SU-DHL-6 (cell line): Measurements from ENCODE around the gene DUSP22.
"Not testable (repeated sequence)": the region's sequence is repeated elsewhere in the genome, so short reads cannot be mapped to it uniquely, and the experiment has no call there.

Source experiments
- H2AFZ ChIP-seq: fragments of 200-600 bp; sonication (generic); 2 replicates; pipeline ENCODE4 v1.6.1; 2014; ENCODE audit warnings: low read depth, mild to moderate bottlenecking, moderate library complexity, mixed read lengths, antibody characterized with exemption, low read length; ENCODE audit not compliant: severe bottlenecking
- H3F3A ChIP-seq: fragments of 200-600 bp; shearing (Covaris generic); 2 replicates; pipeline ENCODE4 v1.6.0; 2016; ENCODE audit warnings: antibody characterized with exemption, mild to moderate bottlenecking; ENCODE audit not compliant: insufficient read depth
- H3K27ac ChIP-seq: fragments of 200-600 bp; sonication (generic); 2 replicates; pipeline ENCODE4 v1.5.1; 2016; ENCODE audit warnings: low read depth, mild to moderate bottlenecking, low read length, moderate library complexity, mixed read lengths
- H3K27me3 ChIP-seq: fragments of 200-600 bp; sonication (generic), shearing (Covaris generic); 2 replicates; pipeline ENCODE4 v1.6.0; 2014; ENCODE audit warnings: mild to moderate bottlenecking, low read length
- H3K36me3 ChIP-seq: fragments of 200-600 bp; sonication (generic); 2 replicates; pipeline ENCODE4 v1.6.1; 2014; ENCODE audit warnings: mild to moderate bottlenecking, low read length, mixed read lengths
- H3K4me2 ChIP-seq: fragments of 300-600, 200-600 bp; shearing (Covaris generic), sonication (generic); 2 replicates; pipeline ENCODE4 v1.6.0; 2014; ENCODE audit warnings: low read length, low read depth, mild to moderate bottlenecking; ENCODE audit not compliant: poor library complexity, severe bottlenecking
- H3K4me3 ChIP-seq: fragments of 200-600 bp; sonication (generic); 2 replicates; pipeline ENCODE4 v1.5.1; 2014; ENCODE audit warnings: antibody characterized with exemption, low read length, mild to moderate bottlenecking, mixed read lengths; ENCODE audit not compliant: insufficient read depth, poor library complexity, severe bottlenecking
- H3K79me2 ChIP-seq: fragments of 200-600 bp; sonication (generic); 2 replicates; pipeline ENCODE4 v1.6.1; 2014; ENCODE audit warnings: mild to moderate bottlenecking, low read length, moderate library complexity; ENCODE audit not compliant: insufficient read depth
- H3K9ac ChIP-seq: fragments of 200-600 bp; sonication (generic); 2 replicates; pipeline ENCODE4 v1.7.0; 2014; ENCODE audit warnings: mild to moderate bottlenecking, low read length
- H3K9me2 ChIP-seq: fragments of 200-600 bp; sonication (generic); replicated peaks from 2 replicates; pipeline ENCODE4 v1.6.1; 2014; ENCODE audit warnings: low read length; ENCODE audit not compliant: insufficient read depth
- H3K9me3 ChIP-seq: fragments of 200-600 bp; sonication (generic); 2 replicates; pipeline ENCODE4 v1.6.1; 2014; ENCODE audit warnings: low read length, mixed read lengths; ENCODE audit not compliant: insufficient read depth
- H4K20me1 ChIP-seq: fragments of 200-600 bp; sonication (generic); 2 replicates; pipeline ENCODE4 v1.6.1; 2014; ENCODE audit warnings: low read depth, mild to moderate bottlenecking, antibody characterized with exemption, low read length, moderate library complexity, mixed read lengths
- CTCF ChIP-seq: fragments of 200-600 bp; sonication (generic); IDR thresholded peaks from one replicate; pipeline ENCODE4 v1.5.1; 2017; ENCODE audit warnings: antibody characterized with exemption, mild to moderate bottlenecking, low read length, moderate library complexity; ENCODE audit not compliant: insufficient read depth, poor library complexity, severe bottlenecking
- EZH2phosphoT487 ChIP-seq: fragments of 200-600 bp; sonication (generic), shearing (Covaris generic); conservative IDR thresholded peaks from 2 replicates; pipeline ENCODE4 v1.6.1; 2018; ENCODE audit warnings: mild to moderate bottlenecking, antibody characterized with exemption, low read length, moderate library complexity, mixed read lengths

Gene DUSP22

GRCh38 chr6:323730-324088 is 31.4 kb downstream of the DUSP22 start:
- no peaks in the 10 kb centered on the region for H3K27me3 ChIP-seq
- H4K20me1 ChIP-seq, result no peaks in the 10 kb centered on the region; the same call in 1 of the 2 replicates
- no peaks in the 10 kb centered on the region for H3F3A ChIP-seq

GRCh38 chr6:324116-324728 is 31.9 kb downstream of the DUSP22 start:
- Histone ChIP-seq H3K4me3 (no peak overlapping the region), H3K9ac (no peak overlapping the region)

More at GRCh38 chr6:323730-324088, 31.4 kb downstream of the DUSP22 start:
- Histone ChIP-seq H3K9me2 (no peaks in the 10 kb centered on the region), H3K4me3 (no peak overlapping the region), H3K9ac (no peak overlapping the region), H3K36me3 (no peaks in the 10 kb centered on the region), H2AFZ (no peak overlapping the region), H3K27ac (no peak overlapping the region), H3K79me2 (no peaks in the 10 kb centered on the region), H3K4me2 (no peak overlapping the region), H3K9me3 (no peaks in the 10 kb centered on the region)
- TF ChIP-seq CTCF, result no peak
- no peak for TF ChIP-seq EZH2phosphoT487

GRCh38 chr6:324729-325125 is 32.4 kb downstream of the DUSP22 start:
- H3K9me2 ChIP-seq, result no peaks in the 10 kb centered on the region
- H3F3A ChIP-seq, result no peaks in the 10 kb centered on the region
- H2AFZ ChIP-seq, result no peak overlapping the region
- no peak overlapping the region for H3K4me2 ChIP-seq
- H3K79me2 ChIP-seq, result no peaks in the 10 kb centered on the region
- H3K9ac ChIP-seq, result no peak overlapping the region
- TF ChIP-seq CTCF (no peak), EZH2phosphoT487 (no peak)
- H3K4me3 ChIP-seq, result no peak overlapping the region
- no peaks in the 10 kb centered on the region; the same call in 1 of the 2 replicates for H4K20me1 ChIP-seq
- H3K27me3 ChIP-seq, result no peaks in the 10 kb centered on the region
- no peak overlapping the region for H3K27ac ChIP-seq
- H3K9me3 ChIP-seq, result no peaks in the 10 kb centered on the region
- no peaks in the 10 kb centered on the region for H3K36me3 ChIP-seq

More at GRCh38 chr6:324116-324728, 31.9 kb downstream of the DUSP22 start:
- Histone ChIP-seq H3K4me2 (no peak overlapping the region), H3K79me2 (no peaks in the 10 kb centered on the region), H3K27ac (no peak overlapping the region), H3K9me3 (no peaks in the 10 kb centered on the region), H3K27me3 (no peaks in the 10 kb centered on the region), H3F3A (no peaks in the 10 kb centered on the region), H2AFZ (no peak overlapping the region), H4K20me1 (no peaks in the 10 kb centered on the region; the same call in 1 of the 2 replicates), H3K36me3 (no peaks in the 10 kb centered on the region), H3K9me2 (no peaks in the 10 kb centered on the region)
- TF ChIP-seq EZH2phosphoT487, result no peak
- no peak for TF ChIP-seq CTCF

- not testable (repeated sequence) for H3K36me3 ChIP-seq, H3K27me3 ChIP-seq, H3K4me2 ChIP-seq, H3K9ac ChIP-seq, H3K79me2 ChIP-seq, H3K9me2 ChIP-seq, H4K20me1 ChIP-seq, H2AFZ ChIP-seq, H3K9me3 ChIP-seq, H3K4me3 ChIP-seq, H3K27ac ChIP-seq, H3F3A ChIP-seq
These were observed 33.0 kb downstream of the DUSP22 start for GRCh38 chr6:325161-325860.

- not testable (repeated sequence) for H4K20me1 ChIP-seq, H3K79me2 ChIP-seq
These were observed 33.8 kb downstream of the DUSP22 start for GRCh38 chr6:326066-326465.

More at GRCh38 chr6:326066-326465, 33.8 kb downstream of the DUSP22 start:
- not testable (repeated sequence) for H3K9ac ChIP-seq, H3K4me3 ChIP-seq, H3K9me3 ChIP-seq, H3K36me3 ChIP-seq, H2AFZ ChIP-seq, H3K9me2 ChIP-seq, H3K4me2 ChIP-seq, H3K27ac ChIP-seq, H3K27me3 ChIP-seq, H3F3A ChIP-seq
